Natural killer cell (primary cell): Measurements from ENCODE around the gene HYAL2. TPM values are rescaled to one million over a fixed set of nuclear protein-coding genes. Genes with fewer than 3 reads are reported as not detected.

ENCODE experiments used
- ATAC-seq, 3 donors: fragments of 150-1000 bp in 2 of 3; fragments of 200-7000 bp in 1 of 3; cut with Tn5 transposase; 1 replicate in 1 of 3; 2 replicates in 2 of 3; pipeline ENCODE4 v1.10.0; 2021; ENCODE audit warnings: mild to moderate bottlenecking in 2 of 3, moderate library complexity in 2 of 3
- DNase-seq, 2 donors: peaks; one replicate each; pipeline versions ENCODE4 v3.0.0 to v3.0.0-alpha.2; 2013 to 2021; ENCODE audit warnings: mixed read lengths in 1 of 2
- H3K27ac ChIP-seq: one replicate; pipeline ENCODE4 v1.5.1; 2013; ENCODE audit warnings: mild to moderate bottlenecking, low read length
- H3K27me3 ChIP-seq: one replicate; pipeline ENCODE4 v1.6.1; 2013; ENCODE audit warnings: low read length; ENCODE audit not compliant: control insufficient read depth, insufficient read depth
- H3K36me3 ChIP-seq: one replicate; pipeline ENCODE4 v1.6.1; 2013; ENCODE audit warnings: low read length; ENCODE audit not compliant: control insufficient read depth, insufficient read depth
- H3K4me1 ChIP-seq: one replicate; pipeline ENCODE4 v1.6.1; 2013; ENCODE audit warnings: low read length; ENCODE audit not compliant: control insufficient read depth, insufficient read depth
- H3K4me3 ChIP-seq: one replicate; pipeline ENCODE4 v1.5.1; 2013; ENCODE audit warnings: low read length
- H3K9me3 ChIP-seq: one replicate; pipeline ENCODE4 v1.6.1; 2013; ENCODE audit warnings: low read length; ENCODE audit not compliant: control insufficient read depth, insufficient read depth
- H3K27ac Mint-ChIP-seq, 2 donors: one replicate each; pipeline ENCODE4 v1.8.0; 2022; ENCODE audit warnings: mild to moderate bottlenecking in 2 of 2, mixed read lengths in 2 of 2, moderate library complexity in 1 of 2
- H3K27me3 Mint-ChIP-seq, 2 donors: one replicate each; pipeline ENCODE4 v1.8.0; 2022; ENCODE audit warnings: low read depth in 2 of 2, mixed read lengths in 2 of 2
- H3K36me3 Mint-ChIP-seq: one replicate; pipeline ENCODE4 v1.8.0; 2022; ENCODE audit warnings: mixed read lengths
- H3K4me1 Mint-ChIP-seq, 2 donors: one replicate each; pipeline ENCODE4 v1.8.0; 2022; ENCODE audit warnings: mixed read lengths in 2 of 2
- H3K4me3 Mint-ChIP-seq: one replicate; pipeline ENCODE4 v1.8.0; 2022; ENCODE audit warnings: mild to moderate bottlenecking, moderate library complexity, mixed read lengths
- H3K9me3 Mint-ChIP-seq, 2 donors: one replicate each; pipeline ENCODE4 v1.8.0; 2022; ENCODE audit warnings: mixed read lengths in 2 of 2
- WGBS: methylation state at CpG from one replicate; pipeline ENCODE4 v1.1.7; 2013; ENCODE audit warnings: missing lambda C conversion rate; ENCODE audit not compliant: insufficient coverage; 5-methylcytosine and 5-hydroxymethylcytosine counted together
- intact Hi-C: fragments of 100-400 bp; cut with micrococcal nuclease; formaldehyde crosslinking; loops from one replicate; pipeline ENCODE4 v1.14.2; 2022
- total RNA-seq, 4 donors: library from RNA; stranded (reverse); fragments of 120-200 nt in 1 of 4; gene quantifications; one replicate each; pipeline versions ENCODE4 v1.2.3 to v1.2.4, GENCODE V29; 2013 to 2022
- TF ChIP-seq, protein P1 (sequence below): fragments of 200-600 bp; IDR thresholded peaks from one replicate; pipeline ENCODE4 v1.8.0; 2022; ENCODE audit warnings: antibody characterized with exemption

Gene HYAL2
- total RNA-seq, 3 donors from 2014 or later (not counting 1 experiment from before 2014, with no cell fraction given), result 1.2 to 3.7 (median 3.1) TPM

DNA sequence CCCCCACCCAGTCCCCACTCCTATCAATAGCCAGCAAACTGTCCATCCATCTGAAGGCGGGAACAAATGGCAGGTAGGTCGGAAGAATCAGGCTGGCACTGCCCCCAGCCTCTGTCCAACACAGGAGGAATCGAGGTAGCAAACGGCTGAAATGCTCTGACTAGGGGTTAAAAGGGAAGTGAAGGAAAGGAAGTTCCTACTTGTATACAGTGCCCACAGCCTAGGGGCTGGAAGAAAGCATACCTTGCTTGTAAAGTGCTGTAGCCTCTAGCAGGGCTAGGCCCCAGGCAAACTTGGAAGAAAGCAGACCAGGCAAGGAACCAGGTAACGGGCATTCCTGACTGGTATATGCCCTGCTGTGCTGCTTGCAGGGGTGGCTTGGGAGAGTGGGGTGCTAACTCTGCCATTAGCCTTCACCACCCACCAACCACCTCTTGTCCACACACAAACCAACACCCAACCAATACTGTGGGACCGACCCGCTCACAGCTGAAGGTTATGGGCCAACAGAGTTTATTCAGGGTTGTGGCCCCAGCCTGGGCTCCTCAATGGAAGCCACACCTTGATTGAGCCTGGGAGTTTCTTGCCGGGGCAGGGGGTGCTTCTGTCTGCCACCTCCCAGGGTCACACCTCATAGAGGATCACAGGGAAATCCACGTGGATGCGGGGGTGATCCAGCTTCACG lies 3.1 kb upstream of the HYAL2 start:
- TF ChIP-seq, protein P1, sequence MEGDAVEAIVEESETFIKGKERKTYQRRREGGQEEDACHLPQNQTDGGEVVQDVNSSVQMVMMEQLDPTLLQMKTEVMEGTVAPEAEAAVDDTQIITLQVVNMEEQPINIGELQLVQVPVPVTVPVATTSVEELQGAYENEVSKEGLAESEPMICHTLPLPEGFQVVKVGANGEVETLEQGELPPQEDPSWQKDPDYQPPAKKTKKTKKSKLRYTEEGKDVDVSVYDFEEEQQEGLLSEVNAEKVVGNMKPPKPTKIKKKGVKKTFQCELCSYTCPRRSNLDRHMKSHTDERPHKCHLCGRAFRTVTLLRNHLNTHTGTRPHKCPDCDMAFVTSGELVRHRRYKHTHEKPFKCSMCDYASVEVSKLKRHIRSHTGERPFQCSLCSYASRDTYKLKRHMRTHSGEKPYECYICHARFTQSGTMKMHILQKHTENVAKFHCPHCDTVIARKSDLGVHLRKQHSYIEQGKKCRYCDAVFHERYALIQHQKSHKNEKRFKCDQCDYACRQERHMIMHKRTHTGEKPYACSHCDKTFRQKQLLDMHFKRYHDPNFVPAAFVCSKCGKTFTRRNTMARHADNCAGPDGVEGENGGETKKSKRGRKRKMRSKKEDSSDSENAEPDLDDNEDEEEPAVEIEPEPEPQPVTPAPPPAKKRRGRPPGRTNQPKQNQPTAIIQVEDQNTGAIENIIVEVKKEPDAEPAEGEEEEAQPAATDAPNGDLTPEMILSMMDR, result no peak
- H3K4me3 ChIP-seq, result no peak overlapping the region
- no peak overlapping the region for H3K4me3 Mint-ChIP-seq
- no peaks in the 10 kb centered on the region for H3K9me3 ChIP-seq
- peaks cover 10 to 39% of the 10 kb centered on the region in 2 donors for H3K4me1 Mint-ChIP-seq
- H3K36me3 ChIP-seq, result peaks cover 22% of the 10 kb centered on the region
- no peak for DNase-seq
- no peak for ATAC-seq
- H3K27me3 Mint-ChIP-seq, result no peaks in the 10 kb centered on the region
- no peak overlapping the region for H3K27ac Mint-ChIP-seq
- WGBS, result 94% methylated on average over 11 of the region's 11 CpGs
- no peak overlapping the region for H3K27ac ChIP-seq
- intact Hi-C loops, result no loop called here
- H3K4me1 ChIP-seq, result peaks cover 41% of the 10 kb centered on the region
- no peaks in the 10 kb centered on the region for H3K36me3 Mint-ChIP-seq
- no peaks in the 10 kb centered on the region for H3K9me3 Mint-ChIP-seq
- H3K27me3 ChIP-seq, result no peaks in the 10 kb centered on the region

DNA sequence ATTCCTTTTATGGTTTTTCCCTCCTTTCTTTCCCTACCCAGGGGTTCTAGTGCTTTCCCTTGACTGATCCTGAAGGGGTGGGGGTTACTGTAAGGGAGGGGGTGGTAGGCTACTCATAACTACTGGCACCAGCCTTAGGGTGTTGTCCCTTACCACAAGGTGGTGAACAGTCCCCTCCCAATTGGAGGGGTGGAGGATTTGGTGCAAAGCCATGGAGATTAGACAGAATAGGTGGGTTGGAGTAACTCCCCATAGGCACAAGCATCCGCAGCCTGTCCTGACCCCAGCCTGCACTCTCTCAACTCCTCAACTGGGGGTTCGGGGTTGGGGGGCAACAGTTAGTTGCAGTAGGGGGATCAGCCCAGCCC lies 2.6 kb upstream of the HYAL2 start:
- Histone ChIP-seq H3K4me1 (peaks cover 46% of the 10 kb centered on the region), H3K9me3 (no peaks in the 10 kb centered on the region), H3K36me3 (peaks cover 17% of the 10 kb centered on the region), H3K4me3 (no peak overlapping the region), H3K27me3 (no peaks in the 10 kb centered on the region), H3K27ac (no peak overlapping the region)
- intact Hi-C loops, result no loop called here
- H3K9me3 Mint-ChIP-seq, result no peaks in the 10 kb centered on the region
- H3K4me1 Mint-ChIP-seq, result peaks cover 10 to 44% of the 10 kb centered on the region in 2 donors
- no peak for DNase-seq
- peak overlapping the region; percentile 38 to 52 for H3K27ac Mint-ChIP-seq
- ATAC-seq, result no peak
- WGBS, result 100% methylated on average over 1 of the region's 2 CpGs
- no peaks in the 10 kb centered on the region for H3K36me3 Mint-ChIP-seq
- TF ChIP-seq, protein P1, result no peak
- peak overlapping the region; percentile 28 for H3K4me3 Mint-ChIP-seq
- H3K27me3 Mint-ChIP-seq, result no peaks in the 10 kb centered on the region

DNA sequence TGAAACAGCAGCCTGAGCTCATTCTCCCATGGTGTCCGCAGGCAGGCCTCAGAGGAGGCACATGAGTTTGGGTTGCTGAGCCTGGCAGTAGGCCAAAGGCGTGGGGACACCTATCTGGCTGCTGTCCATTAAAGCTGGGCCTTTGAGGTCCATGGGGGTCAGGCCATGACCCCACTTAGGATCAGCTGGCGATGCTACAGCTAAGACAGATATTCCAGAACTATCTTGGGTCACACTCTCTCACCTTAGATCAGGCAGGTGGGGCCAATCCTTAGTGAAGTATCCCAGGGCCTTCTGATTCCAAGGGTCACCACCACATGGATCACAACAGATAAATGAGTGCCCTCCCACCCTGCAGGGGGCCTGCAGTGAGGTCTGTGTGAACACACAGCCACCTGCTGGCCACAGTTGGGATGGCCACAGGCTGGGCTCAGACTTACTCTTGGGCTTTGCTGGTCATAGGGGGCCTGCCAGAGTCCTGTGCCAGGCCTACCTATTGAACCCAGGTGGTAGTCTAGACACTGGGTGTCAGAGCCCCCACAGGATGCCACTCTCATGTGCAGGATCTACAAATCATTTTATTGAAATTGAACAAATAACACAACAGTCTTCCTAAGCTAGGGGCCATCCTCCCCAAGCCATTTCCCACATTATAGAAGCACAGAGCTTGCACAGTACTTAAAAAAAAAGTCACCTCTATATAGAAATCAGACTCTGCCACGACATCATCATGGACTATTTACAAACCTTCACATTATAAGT lies 2.0 kb upstream of the HYAL2 start:
- peaks cover 52% of the 10 kb centered on the region for H3K4me1 ChIP-seq
- Mint-ChIP-seq H3K27me3 (no peaks in the 10 kb centered on the region), H3K27ac (peak overlapping the region; percentile 38 to 52), H3K36me3 (no peaks in the 10 kb centered on the region), H3K4me1 (peaks cover 10 to 46% of the 10 kb centered on the region in 2 donors), H3K9me3 (no peaks in the 10 kb centered on the region), H3K4me3 (peak overlapping the region; percentile 28)
- no peak overlapping the region for H3K4me3 ChIP-seq
- DNase-seq, result peak; percentile 59 to 76
- intact Hi-C loops, result no loop called here
- no peaks in the 10 kb centered on the region for H3K27me3 ChIP-seq
- TF ChIP-seq, protein P1, result peak; percentile 80
- no peak overlapping the region for H3K27ac ChIP-seq
- WGBS, result 68% methylated on average over 4 of the region's 4 CpGs
- peak in 1 of 3 donors; percentile 26 for ATAC-seq
- no peaks in the 10 kb centered on the region for H3K9me3 ChIP-seq
- H3K36me3 ChIP-seq, result peaks cover 11% of the 10 kb centered on the region
